PFSK-1 (cell line): ENCODE data around the gene LMO3.

Source experiments
- FOXP2 ChIP-seq: optimal IDR thresholded peaks from 2 replicates; pipeline ENCODE3; 2011; ENCODE audit warnings: borderline replicate concordance, control low read depth, inconsistent platforms; ENCODE audit not compliant: insufficient read depth; ENCODE audit errors: extremely low read length, extremely low read depth
- POLR2AphosphoS5 ChIP-seq: IDR thresholded peaks from 2 replicates; pipeline ENCODE4 v1.6.1; 2012; ENCODE audit warnings: low read depth, mild to moderate bottlenecking, control low read depth, low read length, moderate library complexity
- REST ChIP-seq, 2 experiments: IDR thresholded peaks; 2 replicates each; pipeline versions ENCODE4 v1.6.1 to v1.8.0; 2011 to 2012; ENCODE audit warnings: low read depth in 2 of 2, low read length in 2 of 2, control low read depth in 1 of 2, inconsistent platforms in 1 of 2, mild to moderate bottlenecking in 1 of 2, moderate library complexity in 1 of 2; ENCODE audit not compliant: insufficient read depth in 1 of 2
- SIN3A ChIP-seq: IDR thresholded peaks from 2 replicates; pipeline ENCODE4 v1.6.1; 2012; ENCODE audit warnings: mild to moderate bottlenecking, low read length, moderate library complexity, borderline replicate concordance; ENCODE audit not compliant: insufficient read depth
- TAF1 ChIP-seq: IDR thresholded peaks from 2 replicates; pipeline ENCODE4 v1.6.1; 2012; ENCODE audit warnings: low read length, control low read depth, borderline replicate concordance; ENCODE audit not compliant: insufficient read depth

Gene LMO3

GRCh38 chr12:16542586-16542985 is 63.4 kb downstream of the LMO3 start:
- TF ChIP-seq POLR2AphosphoS5 (no peak), REST (IDR thresholded peaks at IDR 0.05; ENCODE audit: insufficient read depth in 1 of 2, low read depth in 2 of 2, low read length in 2 of 2) (no peak), FOXP2 (no peak), SIN3A (no peak), TAF1 (no peak)

DNA sequence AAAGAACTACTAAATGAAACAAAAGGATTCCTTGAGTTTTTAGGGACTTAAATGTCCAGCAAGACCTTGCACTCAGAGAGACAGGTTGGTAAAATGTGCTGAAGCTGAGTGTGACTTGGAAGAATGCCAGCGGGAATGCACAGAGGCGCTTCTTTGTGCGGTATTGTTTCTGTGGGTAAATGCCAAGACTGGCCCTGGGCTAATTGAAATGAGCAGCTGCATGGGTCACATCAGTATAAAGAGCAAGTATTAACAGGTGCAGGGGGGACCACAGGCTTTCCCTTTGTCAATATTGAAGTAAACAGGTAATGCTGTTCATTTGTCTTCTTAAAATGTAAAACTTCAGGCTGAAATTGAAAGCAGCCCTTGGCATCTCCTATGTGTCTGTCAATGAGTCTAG is 74.3 kb downstream of the LMO3 start:
- TF ChIP-seq SIN3A = no peak
- TF ChIP-seq TAF1 = no peak
- no peak for TF ChIP-seq REST (IDR thresholded peaks at IDR 0.05; ENCODE audit: insufficient read depth in 1 of 2, low read depth in 2 of 2, low read length in 2 of 2)
- TF ChIP-seq POLR2AphosphoS5 = no peak
- TF ChIP-seq FOXP2 = no peak

GRCh38 chr12:16530268-16530850 is 75.6 kb downstream of the LMO3 start:
- no peak for TF ChIP-seq REST (IDR thresholded peaks at IDR 0.05; ENCODE audit: insufficient read depth in 1 of 2, low read depth in 2 of 2, low read length in 2 of 2)
- no peak for TF ChIP-seq POLR2AphosphoS5
- TF ChIP-seq FOXP2 = no peak
- no peak for TF ChIP-seq SIN3A
- no peak for TF ChIP-seq TAF1

GRCh38 chr12:16526693-16527092 is 79.3 kb downstream of the LMO3 start:
- no peak for TF ChIP-seq REST (IDR thresholded peaks at IDR 0.05; ENCODE audit: insufficient read depth in 1 of 2, low read depth in 2 of 2, low read length in 2 of 2)
- no peak for TF ChIP-seq TAF1
- no peak for TF ChIP-seq FOXP2
- TF ChIP-seq SIN3A = no peak
- no peak for TF ChIP-seq POLR2AphosphoS5
